Vagina (tissue), 2 donors: ENCODE measurements around the gene SCN3A. TPM values are rescaled to one million over a fixed set of nuclear protein-coding genes. Genes with fewer than 3 reads are reported as not detected.

Experiments used
- DNase-seq, 2 donors: peaks; one replicate each; pipeline ENCODE4 v3.0.0-alpha.2; 2017; ENCODE audit errors: extremely low spot score in 2 of 2
- H3K27ac ChIP-seq: fragments of 200-600 bp; sonication (generic); one replicate; pipeline ENCODE4 v1.5.1; 2019
- H3K27me3 ChIP-seq: fragments of 200-600 bp; sonication (generic); one replicate; pipeline ENCODE4 v1.5.1; 2019
- H3K36me3 ChIP-seq, 2 donors: fragments of 200-600 bp; sonication (generic); one replicate each; pipeline ENCODE4 v1.5.1; 2017 to 2019
- H3K4me1 ChIP-seq: fragments of 200-600 bp; sonication (generic); one replicate; pipeline ENCODE4 v1.5.1; 2019
- H3K4me3 ChIP-seq, 2 donors: fragments of 200-600 bp; sonication (generic); 1 replicate in 1 of 2; 2 replicates in 1 of 2; pipeline ENCODE4 v1.5.1; 2016 to 2019
- H3K9me3 ChIP-seq: fragments of 200-600 bp; sonication (generic); one replicate; pipeline ENCODE4 v1.5.1; 2019
- CTCF ChIP-seq, 3 experiments: fragments of 450-650 bp in 2 of 3; fragments of 200-600 bp in 1 of 3; sonication (generic) in 1 of 3; IDR thresholded peaks; one replicate each; pipeline ENCODE4 v1.5.1; 2017 to 2019; ENCODE audit warnings: antibody characterized with exemption in 3 of 3, mild to moderate bottlenecking in 2 of 3, moderate library complexity in 2 of 3
- POLR2A ChIP-seq, 2 donors: fragments of 450-650 bp; IDR thresholded peaks; one replicate each; pipeline ENCODE4 v1.6.1; 2017; ENCODE audit warnings: antibody characterized with exemption in 2 of 2, mild to moderate bottlenecking in 2 of 2, moderate library complexity in 2 of 2
- POLR2AphosphoS5 ChIP-seq, 2 donors: sonication (generic); formaldehyde crosslinking; IDR thresholded peaks; one replicate each; pipeline ENCODE4 v1.9.0; 2017; ENCODE audit warnings: antibody characterized with exemption in 2 of 2, mild to moderate bottlenecking in 2 of 2, low read depth in 1 of 2; ENCODE audit not compliant: insufficient read depth in 1 of 2
- intact Hi-C: fragments of 100-400 bp; cut with DNase I; formaldehyde crosslinking; loops from one replicate; pipeline ENCODE4 v1.15.1; 2023
- total RNA-seq: library from RNA; depleted of rRNA; stranded (reverse); fragments of >200 nt; gene quantifications from one replicate; pipeline ENCODE4 v1.2.3, GENCODE V29; 2016

Gene SCN3A
- total RNA-seq, 1 donor from 2014 or later, result 2.0 TPM

GRCh38 chr2:165083326-165083725 lies 120.5 kb downstream of the SCN3A start:
- intact Hi-C loops, result no loop called here
- H3K4me1 ChIP-seq, result no peaks in the 10 kb centered on the region

DNA sequence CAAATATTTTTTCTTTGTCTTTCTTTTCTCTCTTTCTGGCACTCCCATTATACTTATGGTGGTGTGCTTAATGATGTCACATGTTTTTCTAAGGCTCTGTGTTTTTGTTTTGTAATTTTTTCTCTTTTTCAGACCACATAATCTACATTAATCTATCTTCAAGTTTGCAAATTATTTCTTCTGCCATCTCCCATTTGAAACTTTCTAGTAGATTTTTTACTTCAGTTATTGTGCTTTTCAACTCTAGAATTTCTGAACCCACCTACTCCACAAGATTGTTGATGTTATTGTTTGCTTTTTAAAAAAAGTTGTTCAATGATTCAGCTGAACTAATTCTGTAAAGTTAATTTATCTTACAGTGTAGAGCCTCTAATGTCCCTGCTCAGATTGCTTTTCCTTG lies 121.4 kb downstream of the SCN3A start:
- no peak overlapping the region for H3K4me3 ChIP-seq
- no peak for TF ChIP-seq POLR2AphosphoS5 (IDR thresholded peaks at IDR 0.05; ENCODE audit: insufficient read depth in 1 of 2, low read depth in 1 of 2)
- TF ChIP-seq POLR2A (IDR thresholded peaks at IDR 0.05), result no peak
- TF ChIP-seq CTCF (IDR thresholded peaks at IDR 0.05), result no peak
- H3K27me3 ChIP-seq, result no peaks in the 10 kb centered on the region
- no peak overlapping the region for H3K27ac ChIP-seq
- H3K9me3 ChIP-seq, result no peaks in the 10 kb centered on the region
- intact Hi-C loops, result no loop called here
- DNase-seq, result no peak
- H3K36me3 ChIP-seq, result no peaks in the 10 kb centered on the region
- no peaks in the 10 kb centered on the region for H3K4me1 ChIP-seq

More at GRCh38 chr2:165083326-165083725, 120.5 kb downstream of the SCN3A start:
- no peaks in the 10 kb centered on the region for H3K27me3 ChIP-seq
- H3K4me3 ChIP-seq, result no peak overlapping the region
- H3K9me3 ChIP-seq, result no peaks in the 10 kb centered on the region
- no peak for DNase-seq
- H3K27ac ChIP-seq, result no peak overlapping the region
- no peak for TF ChIP-seq POLR2AphosphoS5 (IDR thresholded peaks at IDR 0.05; ENCODE audit: insufficient read depth in 1 of 2, low read depth in 1 of 2)
- no peak for TF ChIP-seq POLR2A (IDR thresholded peaks at IDR 0.05)
- TF ChIP-seq CTCF (IDR thresholded peaks at IDR 0.05), result no peak
- H3K36me3 ChIP-seq, result no peaks in the 10 kb centered on the region

DNA sequence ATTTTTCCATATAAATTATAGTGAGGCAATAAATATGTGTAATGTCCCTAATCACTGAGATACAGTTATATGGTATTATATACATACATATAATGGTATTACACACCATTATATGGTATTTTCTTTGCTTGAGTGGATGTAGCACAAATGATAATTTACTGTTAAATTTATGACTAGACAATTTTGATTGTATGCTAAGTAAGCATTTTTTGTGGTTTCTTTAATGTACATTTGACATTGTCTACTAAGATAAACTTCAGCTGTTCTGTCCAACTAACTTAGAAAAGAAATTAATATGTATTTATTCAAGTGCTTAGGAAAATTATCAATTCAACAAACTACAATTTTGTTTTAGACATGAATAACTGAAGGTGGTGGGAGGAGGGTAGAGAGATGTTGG lies 122.6 kb downstream of the SCN3A start:
- H3K27ac ChIP-seq, result no peak overlapping the region
- TF ChIP-seq POLR2A (IDR thresholded peaks at IDR 0.05) (no peak), POLR2AphosphoS5 (IDR thresholded peaks at IDR 0.05; ENCODE audit: insufficient read depth in 1 of 2, low read depth in 1 of 2) (no peak), CTCF (IDR thresholded peaks at IDR 0.05) (no peak)
- no peak overlapping the region for H3K4me3 ChIP-seq
- no peak for DNase-seq
- intact Hi-C loops, result no loop called here
- no peaks in the 10 kb centered on the region for H3K36me3 ChIP-seq
- H3K27me3 ChIP-seq, result no peaks in the 10 kb centered on the region
- H3K4me1 ChIP-seq, result no peaks in the 10 kb centered on the region
- no peaks in the 10 kb centered on the region for H3K9me3 ChIP-seq

- H3K4me1 ChIP-seq, result no peaks in the 10 kb centered on the region
- intact Hi-C loops, result no loop called here
- no peak overlapping the region for H3K27ac ChIP-seq
- DNase-seq, result no peak
- no peak for TF ChIP-seq POLR2A (IDR thresholded peaks at IDR 0.05)
- TF ChIP-seq POLR2AphosphoS5 (IDR thresholded peaks at IDR 0.05; ENCODE audit: insufficient read depth in 1 of 2, low read depth in 1 of 2), result no peak
- TF ChIP-seq CTCF (IDR thresholded peaks at IDR 0.05), result no peak
- H3K4me3 ChIP-seq, result no peak overlapping the region
- H3K36me3 ChIP-seq, result no peaks in the 10 kb centered on the region
- H3K9me3 ChIP-seq, result no peaks in the 10 kb centered on the region
- no peaks in the 10 kb centered on the region for H3K27me3 ChIP-seq
Measured at GRCh38 chr2:165079432-165079831, 124.4 kb downstream of the SCN3A start.

DNA sequence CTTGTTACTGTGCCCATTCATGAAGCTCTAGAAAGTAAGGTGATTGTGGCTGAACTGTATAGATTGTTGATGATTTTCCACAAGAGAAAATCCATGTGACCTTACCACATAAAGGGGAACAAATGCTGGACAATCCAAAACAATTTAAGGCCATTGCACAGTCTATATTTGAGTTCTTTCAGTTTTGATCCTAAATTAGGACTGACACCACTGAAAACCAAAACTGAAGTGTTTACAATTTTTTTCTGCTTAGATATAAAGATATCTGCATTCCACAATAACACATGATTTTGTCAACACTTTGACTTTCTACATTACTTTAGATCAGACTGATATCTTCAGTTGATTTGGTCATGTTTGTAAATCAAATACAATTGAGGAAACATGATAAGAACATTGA lies 124.9 kb downstream of the SCN3A start:
- Histone ChIP-seq H3K36me3 (no peaks in the 10 kb centered on the region), H3K4me1 (no peaks in the 10 kb centered on the region), H3K9me3 (no peaks in the 10 kb centered on the region), H3K27ac (no peak overlapping the region), H3K27me3 (no peaks in the 10 kb centered on the region), H3K4me3 (no peak overlapping the region)
- TF ChIP-seq POLR2AphosphoS5 (IDR thresholded peaks at IDR 0.05; ENCODE audit: insufficient read depth in 1 of 2, low read depth in 1 of 2) (no peak), POLR2A (IDR thresholded peaks at IDR 0.05) (no peak), CTCF (IDR thresholded peaks at IDR 0.05) (no peak)
- DNase-seq, result no peak
- intact Hi-C loops, result no loop called here
